ENCODE measurements around the gene ARSH. TPM values are rescaled to one million over a fixed set of nuclear protein-coding genes. Genes with fewer than 3 reads are reported as not detected.

The ARSH gene
- total and polyA plus RNA-seq, 2 donors (not counting 1 experiment from before 2014, with no cell fraction given) = not detected

GRCh38 chrX:3010532-3010931, 4.2 kb downstream of the ARSH start:
- Histone ChIP-seq H2AFZ (ENCODE audit: insufficient read depth, low read depth, low read length, poor library complexity, severe bottlenecking) (no peak overlapping the region), H3K79me2 (ENCODE audit: control insufficient read depth, insufficient read depth, low read length) (no peaks in the 10 kb centered on the region), H4K20me1 (ENCODE audit: control insufficient read depth, insufficient read depth, low read length, poor library complexity, severe bottlenecking) (no peaks in the 10 kb centered on the region), H3K4me2 (replicated peaks; ENCODE audit: low read depth, low read length, poor library complexity, severe bottlenecking) (no peak overlapping the region), H3K9ac (ENCODE audit: low read length) (no peak overlapping the region), H3K27ac (ENCODE audit: low read length in 2 of 2) (no peak overlapping the region), H3K36me3 (replicated peaks in 1 of 2; ENCODE audit: control extremely low read depth in 1 of 2, control insufficient read depth in 1 of 2, extremely low read depth in 1 of 2, insufficient read depth in 2 of 2, low read length in 1 of 2) (no peaks in the 10 kb centered on the region), H3K27me3 (replicated peaks in 1 of 4; ENCODE audit: control extremely low read depth in 1 of 4, control insufficient read depth in 3 of 4, insufficient read depth in 4 of 4, low read length in 3 of 4) (no peaks in the 10 kb centered on the region), H3K4me1 (ENCODE audit: control insufficient read depth in 2 of 2, insufficient read depth in 2 of 2, low read length in 2 of 2) (no peaks in the 10 kb centered on the region), H3K9me3 (ENCODE audit: control extremely low read depth in 1 of 3, control insufficient read depth in 2 of 3, insufficient read depth in 1 of 3, low read length in 2 of 3) (peaks cover 0 to 11% (median 0%) of the 10 kb centered on the region in 3 donors), H3K4me3 (ENCODE audit: control extremely low read depth in 1 of 5, extremely low read depth in 1 of 5, insufficient read depth in 1 of 5, low read depth in 2 of 5, low read length in 4 of 5) (no peak overlapping the region)
- intact Hi-C loops (cut with micrococcal nuclease) = no loop called here
- DNase-seq = no peak
- Mint-ChIP-seq H3K4me3 (no peak overlapping the region), H3K9me3 (ENCODE audit: insufficient read depth) (peaks cover 6% of the 10 kb centered on the region), H3K4me1 (no peaks in the 10 kb centered on the region), H3K27me3 (no peaks in the 10 kb centered on the region), H3K27ac (no peak overlapping the region)
- CTCF ChIA-PET = no interaction called here
- TF ChIP-seq, protein P1, sequence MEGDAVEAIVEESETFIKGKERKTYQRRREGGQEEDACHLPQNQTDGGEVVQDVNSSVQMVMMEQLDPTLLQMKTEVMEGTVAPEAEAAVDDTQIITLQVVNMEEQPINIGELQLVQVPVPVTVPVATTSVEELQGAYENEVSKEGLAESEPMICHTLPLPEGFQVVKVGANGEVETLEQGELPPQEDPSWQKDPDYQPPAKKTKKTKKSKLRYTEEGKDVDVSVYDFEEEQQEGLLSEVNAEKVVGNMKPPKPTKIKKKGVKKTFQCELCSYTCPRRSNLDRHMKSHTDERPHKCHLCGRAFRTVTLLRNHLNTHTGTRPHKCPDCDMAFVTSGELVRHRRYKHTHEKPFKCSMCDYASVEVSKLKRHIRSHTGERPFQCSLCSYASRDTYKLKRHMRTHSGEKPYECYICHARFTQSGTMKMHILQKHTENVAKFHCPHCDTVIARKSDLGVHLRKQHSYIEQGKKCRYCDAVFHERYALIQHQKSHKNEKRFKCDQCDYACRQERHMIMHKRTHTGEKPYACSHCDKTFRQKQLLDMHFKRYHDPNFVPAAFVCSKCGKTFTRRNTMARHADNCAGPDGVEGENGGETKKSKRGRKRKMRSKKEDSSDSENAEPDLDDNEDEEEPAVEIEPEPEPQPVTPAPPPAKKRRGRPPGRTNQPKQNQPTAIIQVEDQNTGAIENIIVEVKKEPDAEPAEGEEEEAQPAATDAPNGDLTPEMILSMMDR (IDR thresholded peaks at IDR 0.05) = no peak
- TF ChIP-seq EZH2 (IDR thresholded peaks at IDR 0.05; ENCODE audit: borderline replicate concordance, insufficient read depth, low read depth, low read length, poor library complexity, severe bottlenecking) = no peak
- POLR2A ChIA-PET = no interaction called here
- no peak for ATAC-seq (ENCODE audit: low read depth)
- WGBS (ENCODE audit: insufficient coverage) = no CpG with 5 or more reads among the region's 2 CpGs

- Mint-ChIP-seq H3K27ac (no peak overlapping the region), H3K27me3 (no peaks in the 10 kb centered on the region), H3K4me1 (no peaks in the 10 kb centered on the region), H3K9me3 (ENCODE audit: insufficient read depth) (peaks cover 5% of the 10 kb centered on the region), H3K4me3 (no peak overlapping the region)
- TF ChIP-seq EZH2 (IDR thresholded peaks at IDR 0.05; ENCODE audit: borderline replicate concordance, insufficient read depth, low read depth, low read length, poor library complexity, severe bottlenecking) = no peak
- TF ChIP-seq, protein P1 (IDR thresholded peaks at IDR 0.05) = no peak
- Histone ChIP-seq H4K20me1 (ENCODE audit: control insufficient read depth, insufficient read depth, low read length, poor library complexity, severe bottlenecking) (no peaks in the 10 kb centered on the region), H3K4me3 (ENCODE audit: control extremely low read depth in 1 of 5, extremely low read depth in 1 of 5, insufficient read depth in 1 of 5, low read depth in 2 of 5, low read length in 4 of 5) (no peak overlapping the region), H3K27me3 (replicated peaks in 1 of 4; ENCODE audit: control extremely low read depth in 1 of 4, control insufficient read depth in 3 of 4, insufficient read depth in 4 of 4, low read length in 3 of 4) (no peaks in the 10 kb centered on the region), H3K79me2 (ENCODE audit: control insufficient read depth, insufficient read depth, low read length) (no peaks in the 10 kb centered on the region), H3K4me2 (replicated peaks; ENCODE audit: low read depth, low read length, poor library complexity, severe bottlenecking) (no peak overlapping the region), H3K9ac (ENCODE audit: low read length) (no peak overlapping the region), H3K36me3 (replicated peaks in 1 of 2; ENCODE audit: control extremely low read depth in 1 of 2, control insufficient read depth in 1 of 2, extremely low read depth in 1 of 2, insufficient read depth in 2 of 2, low read length in 1 of 2) (no peaks in the 10 kb centered on the region), H3K27ac (ENCODE audit: low read length in 2 of 2) (no peak overlapping the region), H3K9me3 (ENCODE audit: control extremely low read depth in 1 of 3, control insufficient read depth in 2 of 3, insufficient read depth in 1 of 3, low read length in 2 of 3) (peaks cover 0 to 7% (median 0%) of the 10 kb centered on the region in 3 donors), H3K4me1 (ENCODE audit: control insufficient read depth in 2 of 2, insufficient read depth in 2 of 2, low read length in 2 of 2) (no peaks in the 10 kb centered on the region), H2AFZ (ENCODE audit: insufficient read depth, low read depth, low read length, poor library complexity, severe bottlenecking) (no peak overlapping the region)
- intact Hi-C loops (cut with micrococcal nuclease) = no loop called here
- ATAC-seq (ENCODE audit: low read depth) = no peak
- no peak for DNase-seq
- ChIA-PET POLR2A (no interaction called here), CTCF (no interaction called here)
Measured at GRCh38 chrX:3017492-3017891, 11.1 kb downstream of the ARSH start.
